ENCODE measurements around the gene ZNF337.

- TF ChIP-seq, protein P1, sequence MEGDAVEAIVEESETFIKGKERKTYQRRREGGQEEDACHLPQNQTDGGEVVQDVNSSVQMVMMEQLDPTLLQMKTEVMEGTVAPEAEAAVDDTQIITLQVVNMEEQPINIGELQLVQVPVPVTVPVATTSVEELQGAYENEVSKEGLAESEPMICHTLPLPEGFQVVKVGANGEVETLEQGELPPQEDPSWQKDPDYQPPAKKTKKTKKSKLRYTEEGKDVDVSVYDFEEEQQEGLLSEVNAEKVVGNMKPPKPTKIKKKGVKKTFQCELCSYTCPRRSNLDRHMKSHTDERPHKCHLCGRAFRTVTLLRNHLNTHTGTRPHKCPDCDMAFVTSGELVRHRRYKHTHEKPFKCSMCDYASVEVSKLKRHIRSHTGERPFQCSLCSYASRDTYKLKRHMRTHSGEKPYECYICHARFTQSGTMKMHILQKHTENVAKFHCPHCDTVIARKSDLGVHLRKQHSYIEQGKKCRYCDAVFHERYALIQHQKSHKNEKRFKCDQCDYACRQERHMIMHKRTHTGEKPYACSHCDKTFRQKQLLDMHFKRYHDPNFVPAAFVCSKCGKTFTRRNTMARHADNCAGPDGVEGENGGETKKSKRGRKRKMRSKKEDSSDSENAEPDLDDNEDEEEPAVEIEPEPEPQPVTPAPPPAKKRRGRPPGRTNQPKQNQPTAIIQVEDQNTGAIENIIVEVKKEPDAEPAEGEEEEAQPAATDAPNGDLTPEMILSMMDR (IDR thresholded peaks at IDR 0.05), result no peak
- no peak for TF ChIP-seq EZH2 (IDR thresholded peaks at IDR 0.05; ENCODE audit: borderline replicate concordance, insufficient read depth, low read depth, low read length, poor library complexity, severe bottlenecking)
Observed at GRCh38 chr20:25720285-25720684, 23.6 kb upstream of the ZNF337 start.
